HCT116 (cell line): ENCODE results near the gene NTNG1.

Experiments
- EZH2 ChIP-seq: fragments of 200-600 bp; sonication (generic); IDR thresholded peaks from 2 replicates; pipeline ENCODE4 v1.6.1; 2017; ENCODE audit warnings: antibody characterized with exemption, mixed run types
- EZH2phosphoT487 ChIP-seq: fragments of 200-600 bp; IDR thresholded peaks from 2 replicates; pipeline ENCODE4 v1.6.1; 2018; ENCODE audit warnings: antibody characterized with exemption, borderline replicate concordance
- JUND ChIP-seq: IDR thresholded peaks from 2 replicates; pipeline ENCODE4 v1.6.1; 2012
- POLR2A ChIP-seq: IDR thresholded peaks from 2 replicates; pipeline ENCODE4 v1.7.0; 2011; ENCODE audit warnings: borderline replicate concordance; ENCODE audit not compliant: insufficient read depth, insufficient read length; ENCODE audit errors: extremely low read depth
- POLR2AphosphoS5 ChIP-seq: IDR thresholded peaks from 2 replicates; pipeline ENCODE4 v1.6.1; 2011; ENCODE audit warnings: mild to moderate bottlenecking, low read depth, low read length, moderate library complexity
- RAD21 ChIP-seq: IDR thresholded peaks from 2 replicates; pipeline ENCODE4 v1.6.1; 2012; ENCODE audit warnings: low read depth, mild to moderate bottlenecking
- SIN3A ChIP-seq: IDR thresholded peaks from 2 replicates; pipeline ENCODE4 v1.6.1; 2012; ENCODE audit warnings: low read depth
- SP1 ChIP-seq: IDR thresholded peaks from 2 replicates; pipeline ENCODE4 v1.6.1; 2012; ENCODE audit warnings: low read depth
- TCF7L2 ChIP-seq: IDR thresholded peaks from 2 replicates; pipeline ENCODE4 v1.7.0; 2011; ENCODE audit warnings: borderline replicate concordance, inconsistent platforms; ENCODE audit not compliant: insufficient read depth, insufficient read length; ENCODE audit errors: extremely low read depth
- YY1 ChIP-seq: IDR thresholded peaks from 2 replicates; pipeline ENCODE4 v1.6.1; 2011; ENCODE audit warnings: low read length, low read depth, moderate library complexity, mild to moderate bottlenecking; ENCODE audit not compliant: insufficient replicate concordance; ENCODE audit errors: extremely low read depth
- TF ChIP-seq, protein P1 (sequence below), 3 experiments: fragments of 200-600 bp in 1 of 3; sonication (generic) in 1 of 3; IDR thresholded peaks in 2 of 3; conservative IDR thresholded peaks in 1 of 3; 2 replicates each; pipeline ENCODE4 v1.5.1; 2012 to 2017; ENCODE audit warnings: low read depth in 2 of 3, low read length in 2 of 3, antibody characterized with exemption in 1 of 3, borderline replicate concordance in 1 of 3, control low read depth in 1 of 3, mild to moderate bottlenecking in 1 of 3, mixed read lengths in 1 of 3, mixed run types in 1 of 3, moderate library complexity in 1 of 3; ENCODE audit not compliant: insufficient read depth in 1 of 3
- TF ChIP-seq, protein P2 (sequence below): IDR thresholded peaks from 2 replicates; pipeline ENCODE4 v1.6.1; 2011; ENCODE audit warnings: mild to moderate bottlenecking, low read length, moderate library complexity; ENCODE audit not compliant: insufficient replicate concordance; ENCODE audit errors: extremely low read depth

DNA sequence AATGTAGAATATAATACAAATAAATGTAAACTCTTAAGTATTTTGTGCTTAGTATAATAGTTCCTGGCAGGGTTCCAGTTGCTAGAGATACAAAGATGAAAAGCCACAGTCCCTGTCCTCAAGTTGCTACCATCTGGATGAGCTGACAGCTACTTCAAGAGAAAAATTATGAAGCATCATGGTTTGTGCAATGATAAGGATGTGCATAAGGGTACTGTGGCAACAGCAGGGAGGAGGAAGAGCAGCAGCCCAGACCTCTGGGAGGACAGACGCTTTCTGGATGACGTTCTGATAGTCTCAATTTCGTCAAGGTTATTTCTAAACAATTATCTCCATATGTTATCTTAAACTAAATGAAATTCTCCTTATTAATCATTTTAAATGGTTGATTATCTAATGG lies 198.9 kb downstream of the NTNG1 start:
- TF ChIP-seq, protein P1, sequence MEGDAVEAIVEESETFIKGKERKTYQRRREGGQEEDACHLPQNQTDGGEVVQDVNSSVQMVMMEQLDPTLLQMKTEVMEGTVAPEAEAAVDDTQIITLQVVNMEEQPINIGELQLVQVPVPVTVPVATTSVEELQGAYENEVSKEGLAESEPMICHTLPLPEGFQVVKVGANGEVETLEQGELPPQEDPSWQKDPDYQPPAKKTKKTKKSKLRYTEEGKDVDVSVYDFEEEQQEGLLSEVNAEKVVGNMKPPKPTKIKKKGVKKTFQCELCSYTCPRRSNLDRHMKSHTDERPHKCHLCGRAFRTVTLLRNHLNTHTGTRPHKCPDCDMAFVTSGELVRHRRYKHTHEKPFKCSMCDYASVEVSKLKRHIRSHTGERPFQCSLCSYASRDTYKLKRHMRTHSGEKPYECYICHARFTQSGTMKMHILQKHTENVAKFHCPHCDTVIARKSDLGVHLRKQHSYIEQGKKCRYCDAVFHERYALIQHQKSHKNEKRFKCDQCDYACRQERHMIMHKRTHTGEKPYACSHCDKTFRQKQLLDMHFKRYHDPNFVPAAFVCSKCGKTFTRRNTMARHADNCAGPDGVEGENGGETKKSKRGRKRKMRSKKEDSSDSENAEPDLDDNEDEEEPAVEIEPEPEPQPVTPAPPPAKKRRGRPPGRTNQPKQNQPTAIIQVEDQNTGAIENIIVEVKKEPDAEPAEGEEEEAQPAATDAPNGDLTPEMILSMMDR (IDR thresholded peaks at IDR 0.05 in 2 of 3, conservative IDR thresholded peaks at IDR 0.05 in 1 of 3; ENCODE audit: borderline replicate concordance in 1 of 3, insufficient read depth in 1 of 3, low read depth in 2 of 3, low read length in 2 of 3), result no peak
- TF ChIP-seq SP1 (no peak), EZH2phosphoT487 (no peak), POLR2AphosphoS5 (no peak), TCF7L2 (no peak), EZH2 (no peak), YY1 (no peak), POLR2A (no peak), JUND (no peak), RAD21 (no peak), SIN3A (no peak)
- TF ChIP-seq, protein P2, sequence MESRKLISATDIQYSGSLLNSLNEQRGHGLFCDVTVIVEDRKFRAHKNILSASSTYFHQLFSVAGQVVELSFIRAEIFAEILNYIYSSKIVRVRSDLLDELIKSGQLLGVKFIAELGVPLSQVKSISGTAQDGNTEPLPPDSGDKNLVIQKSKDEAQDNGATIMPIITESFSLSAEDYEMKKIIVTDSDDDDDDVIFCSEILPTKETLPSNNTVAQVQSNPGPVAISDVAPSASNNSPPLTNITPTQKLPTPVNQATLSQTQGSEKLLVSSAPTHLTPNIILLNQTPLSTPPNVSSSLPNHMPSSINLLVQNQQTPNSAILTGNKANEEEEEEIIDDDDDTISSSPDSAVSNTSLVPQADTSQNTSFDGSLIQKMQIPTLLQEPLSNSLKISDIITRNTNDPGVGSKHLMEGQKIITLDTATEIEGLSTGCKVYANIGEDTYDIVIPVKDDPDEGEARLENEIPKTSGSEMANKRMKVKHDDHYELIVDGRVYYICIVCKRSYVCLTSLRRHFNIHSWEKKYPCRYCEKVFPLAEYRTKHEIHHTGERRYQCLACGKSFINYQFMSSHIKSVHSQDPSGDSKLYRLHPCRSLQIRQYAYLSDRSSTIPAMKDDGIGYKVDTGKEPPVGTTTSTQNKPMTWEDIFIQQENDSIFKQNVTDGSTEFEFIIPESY, result no peak
